ENCODE data around the gene CMTM3.

- TF ChIP-seq CTCF (IDR thresholded peaks at IDR 0.05) = no peak
- no peak for TF ChIP-seq POLR2A (IDR thresholded peaks at IDR 0.05)
These were observed 53.8 kb downstream of the CMTM3 start for GRCh38 chr16:66658143-66658859.
